ENCODE data around the gene HLA-DQB2.
"Not testable (repeated sequence)": the region's sequence is repeated elsewhere in the genome, so short reads cannot be mapped to it uniquely, and the experiment has no call there.

Gene HLA-DQB2

DNA sequence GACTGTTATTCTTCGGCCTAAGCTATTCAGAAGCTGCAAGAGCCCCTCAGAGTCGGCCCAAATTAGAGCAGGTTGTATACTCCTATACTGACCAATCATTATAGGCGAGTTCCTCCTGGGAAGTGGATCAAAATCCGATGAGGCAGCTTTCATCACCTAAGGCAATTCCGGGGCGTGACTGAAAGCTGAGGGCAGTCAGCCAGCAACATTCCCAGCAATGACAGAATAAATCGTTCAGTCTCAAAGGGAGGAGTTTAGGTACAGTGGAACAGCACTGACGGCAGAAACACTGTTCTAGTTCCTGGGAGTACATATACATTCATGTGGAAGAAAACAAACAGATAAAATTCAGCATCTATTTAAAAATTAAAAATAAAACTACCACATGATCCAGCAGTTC lies 10.8 kb downstream of the HLA-DQB2 start:
- TF ChIP-seq EZH2phosphoT487 (IDR thresholded peaks at IDR 0.05; ENCODE audit: low read depth): no peak
- TF ChIP-seq, protein P1, sequence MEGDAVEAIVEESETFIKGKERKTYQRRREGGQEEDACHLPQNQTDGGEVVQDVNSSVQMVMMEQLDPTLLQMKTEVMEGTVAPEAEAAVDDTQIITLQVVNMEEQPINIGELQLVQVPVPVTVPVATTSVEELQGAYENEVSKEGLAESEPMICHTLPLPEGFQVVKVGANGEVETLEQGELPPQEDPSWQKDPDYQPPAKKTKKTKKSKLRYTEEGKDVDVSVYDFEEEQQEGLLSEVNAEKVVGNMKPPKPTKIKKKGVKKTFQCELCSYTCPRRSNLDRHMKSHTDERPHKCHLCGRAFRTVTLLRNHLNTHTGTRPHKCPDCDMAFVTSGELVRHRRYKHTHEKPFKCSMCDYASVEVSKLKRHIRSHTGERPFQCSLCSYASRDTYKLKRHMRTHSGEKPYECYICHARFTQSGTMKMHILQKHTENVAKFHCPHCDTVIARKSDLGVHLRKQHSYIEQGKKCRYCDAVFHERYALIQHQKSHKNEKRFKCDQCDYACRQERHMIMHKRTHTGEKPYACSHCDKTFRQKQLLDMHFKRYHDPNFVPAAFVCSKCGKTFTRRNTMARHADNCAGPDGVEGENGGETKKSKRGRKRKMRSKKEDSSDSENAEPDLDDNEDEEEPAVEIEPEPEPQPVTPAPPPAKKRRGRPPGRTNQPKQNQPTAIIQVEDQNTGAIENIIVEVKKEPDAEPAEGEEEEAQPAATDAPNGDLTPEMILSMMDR (IDR thresholded peaks at IDR 0.05; ENCODE audit: low read depth, low read length): no peak
- Histone ChIP-seq H3K27ac (ENCODE audit: low read length) (no peak overlapping the region), H3K9ac (ENCODE audit: low read length) (no peak overlapping the region), H4K20me1 (ENCODE audit: insufficient read depth, low read length) (no peaks in the 10 kb centered on the region), H3K9me3 (ENCODE audit: insufficient read depth, low read length) (no peaks in the 10 kb centered on the region), H2AFZ (ENCODE audit: low read depth, low read length) (no peak overlapping the region), H3K4me1 (ENCODE audit: low read length) (no peaks in the 10 kb centered on the region), H3K36me3 (replicated peaks; ENCODE audit: low read depth, low read length) (no peaks in the 10 kb centered on the region), H3K79me2 (ENCODE audit: low read length) (no peaks in the 10 kb centered on the region), H3K27me3 (ENCODE audit: low read depth, low read length) (0 out of 2 replicates have a peak, but pooled peaks cover 3% of the 10 kb centered on the region), H3K4me3 (ENCODE audit: low read length) (no peak overlapping the region), H3K4me2 (ENCODE audit: low read length) (no peak overlapping the region)

DNA sequence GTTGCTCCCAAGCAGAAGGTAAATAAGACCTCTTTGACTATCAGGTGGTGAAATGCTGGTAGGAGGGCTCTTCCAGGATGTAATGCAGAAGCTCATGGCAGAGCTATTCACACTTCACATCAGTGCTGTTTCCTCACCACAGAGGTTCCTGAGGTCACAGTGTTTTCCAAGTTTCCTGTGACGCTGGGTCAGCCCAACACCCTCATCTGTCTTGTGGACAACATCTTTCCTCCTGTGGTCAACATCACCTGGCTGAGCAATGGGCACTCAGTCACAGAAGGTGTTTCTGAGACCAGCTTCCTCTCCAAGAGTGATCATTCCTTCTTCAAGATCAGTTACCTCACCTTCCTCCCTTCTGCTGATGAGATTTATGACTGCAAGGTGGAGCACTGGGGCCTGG lies 17.7 kb downstream of the HLA-DQB2 start:
- not testable (repeated sequence) for H3K36me3 ChIP-seq (replicated peaks; ENCODE audit: low read depth, low read length); H3K4me2 ChIP-seq (ENCODE audit: low read length); H3K27me3 ChIP-seq (ENCODE audit: low read depth, low read length)

DNA sequence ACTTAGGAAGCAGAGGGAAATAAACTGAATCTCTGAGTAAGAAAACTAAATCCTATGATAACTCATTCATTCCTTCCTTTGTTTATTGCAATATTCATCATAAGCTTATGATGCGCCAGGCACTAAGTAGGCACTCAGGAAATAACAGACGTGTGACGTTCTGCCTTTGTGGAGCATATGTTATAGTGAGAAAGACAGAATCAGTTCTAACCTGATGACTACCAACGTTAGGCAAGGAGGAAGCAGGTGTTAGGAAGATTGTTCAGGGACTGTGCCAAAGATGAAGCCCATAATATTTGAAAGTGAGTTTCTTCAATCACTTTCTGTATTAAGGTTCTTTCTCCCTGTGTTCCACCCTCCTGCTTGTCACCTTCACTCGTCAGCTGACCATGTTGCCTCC lies 18.6 kb downstream of the HLA-DQB2 start:
- Histone ChIP-seq H3K9me3 (ENCODE audit: insufficient read depth, low read length) (no peaks in the 10 kb centered on the region), H2AFZ (ENCODE audit: low read depth, low read length) (no peak overlapping the region), H4K20me1 (ENCODE audit: insufficient read depth, low read length) (no peaks in the 10 kb centered on the region), H3K4me2 (ENCODE audit: low read length) (no peak overlapping the region), H3K79me2 (ENCODE audit: low read length) (0 out of 2 replicates have a peak, but pooled peaks cover 3% of the 10 kb centered on the region), H3K36me3 (replicated peaks; ENCODE audit: low read depth, low read length) (no peaks in the 10 kb centered on the region), H3K27me3 (ENCODE audit: low read depth, low read length) (no peaks in the 10 kb centered on the region), H3K9ac (ENCODE audit: low read length) (no peak overlapping the region), H3K27ac (ENCODE audit: low read length) (no peak overlapping the region), H3K4me3 (ENCODE audit: low read length) (no peak overlapping the region), H3K4me1 (ENCODE audit: low read length) (no peaks in the 10 kb centered on the region)
- TF ChIP-seq, protein P1 (IDR thresholded peaks at IDR 0.05; ENCODE audit: low read depth, low read length): no peak
- TF ChIP-seq EZH2phosphoT487 (IDR thresholded peaks at IDR 0.05; ENCODE audit: low read depth): no peak

More for the DNA sequence above, 17.7 kb downstream of the HLA-DQB2 start:
- not testable (repeated sequence) for H3K9ac ChIP-seq (ENCODE audit: low read length); H3K9me3 ChIP-seq (ENCODE audit: insufficient read depth, low read length); H2AFZ ChIP-seq (ENCODE audit: low read depth, low read length); H3K27ac ChIP-seq (ENCODE audit: low read length); H3K4me3 ChIP-seq (ENCODE audit: low read length); H3K79me2 ChIP-seq (ENCODE audit: low read length); H3K4me1 ChIP-seq (ENCODE audit: low read length); H4K20me1 ChIP-seq (ENCODE audit: insufficient read depth, low read length)

DNA sequence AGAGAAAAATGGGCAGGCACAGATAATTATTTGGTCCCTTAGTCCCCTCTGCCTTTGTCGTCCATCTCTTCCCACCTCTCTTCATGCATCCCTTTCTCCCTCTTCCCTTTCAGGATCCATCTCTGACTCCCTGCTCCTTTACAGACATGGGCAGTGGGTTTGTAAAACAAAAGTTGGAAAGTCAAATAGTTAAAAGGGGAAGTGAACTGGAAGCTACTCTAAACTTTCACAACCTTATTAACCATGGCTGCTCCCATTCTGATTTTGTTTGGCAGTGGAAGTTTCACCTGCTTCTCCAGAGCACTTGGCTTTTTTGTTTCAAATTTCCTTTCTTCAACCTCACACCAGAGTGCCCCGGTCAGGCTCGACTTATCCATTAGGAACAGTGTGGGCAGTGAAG lies 21.0 kb downstream of the HLA-DQB2 start:
- Histone ChIP-seq H3K36me3 (replicated peaks; ENCODE audit: low read depth, low read length) (no peaks in the 10 kb centered on the region), H4K20me1 (ENCODE audit: insufficient read depth, low read length) (no peaks in the 10 kb centered on the region), H3K9ac (ENCODE audit: low read length) (no peak overlapping the region), H3K4me3 (ENCODE audit: low read length) (no peak overlapping the region), H2AFZ (ENCODE audit: low read depth, low read length) (no peak overlapping the region), H3K4me1 (ENCODE audit: low read length) (peaks cover 5% of the 10 kb centered on the region; the same call in 1 of the 2 replicates), H3K27ac (ENCODE audit: low read length) (no peak overlapping the region), H3K27me3 (ENCODE audit: low read depth, low read length) (no peaks in the 10 kb centered on the region), H3K79me2 (ENCODE audit: low read length) (0 out of 2 replicates have a peak, but pooled peaks cover 3% of the 10 kb centered on the region), H3K9me3 (ENCODE audit: insufficient read depth, low read length) (no peaks in the 10 kb centered on the region), H3K4me2 (ENCODE audit: low read length) (no peak overlapping the region)
- no peak for TF ChIP-seq EZH2phosphoT487 (IDR thresholded peaks at IDR 0.05; ENCODE audit: low read depth)
- TF ChIP-seq, protein P1 (IDR thresholded peaks at IDR 0.05; ENCODE audit: low read depth, low read length): no peak

Data from OCI-LY3 (cell line).